Measurements from ENCODE around the gene DCP1B.

DNA sequence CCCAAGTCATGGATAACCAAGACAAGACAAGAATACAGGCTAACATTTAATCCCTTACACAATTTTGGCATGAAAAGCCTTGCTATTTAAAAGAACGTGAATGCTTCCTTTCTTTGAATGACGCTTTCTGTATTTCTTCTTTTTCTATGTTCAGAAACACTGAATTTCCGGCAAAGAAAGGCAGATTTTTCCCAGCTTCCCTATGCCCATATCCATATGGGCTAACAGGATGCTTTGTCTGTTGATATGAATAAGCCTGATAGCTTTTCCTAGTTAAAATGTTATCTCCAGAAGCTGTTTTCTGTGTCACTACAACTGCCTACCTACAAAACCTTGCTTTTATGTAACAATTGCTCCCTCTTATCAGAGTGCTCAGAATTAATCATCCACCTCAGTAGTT, 47.5 kb downstream of the DCP1B start:
- TF ChIP-seq EZH2phosphoT487 (IDR thresholded peaks at IDR 0.05; ENCODE audit: low read depth, severe bottlenecking, unreplicated experiment) (no peak), EZH2 (IDR thresholded peaks at IDR 0.05; ENCODE audit: borderline replicate concordance) (no peak)
- TF ChIP-seq, protein P1, sequence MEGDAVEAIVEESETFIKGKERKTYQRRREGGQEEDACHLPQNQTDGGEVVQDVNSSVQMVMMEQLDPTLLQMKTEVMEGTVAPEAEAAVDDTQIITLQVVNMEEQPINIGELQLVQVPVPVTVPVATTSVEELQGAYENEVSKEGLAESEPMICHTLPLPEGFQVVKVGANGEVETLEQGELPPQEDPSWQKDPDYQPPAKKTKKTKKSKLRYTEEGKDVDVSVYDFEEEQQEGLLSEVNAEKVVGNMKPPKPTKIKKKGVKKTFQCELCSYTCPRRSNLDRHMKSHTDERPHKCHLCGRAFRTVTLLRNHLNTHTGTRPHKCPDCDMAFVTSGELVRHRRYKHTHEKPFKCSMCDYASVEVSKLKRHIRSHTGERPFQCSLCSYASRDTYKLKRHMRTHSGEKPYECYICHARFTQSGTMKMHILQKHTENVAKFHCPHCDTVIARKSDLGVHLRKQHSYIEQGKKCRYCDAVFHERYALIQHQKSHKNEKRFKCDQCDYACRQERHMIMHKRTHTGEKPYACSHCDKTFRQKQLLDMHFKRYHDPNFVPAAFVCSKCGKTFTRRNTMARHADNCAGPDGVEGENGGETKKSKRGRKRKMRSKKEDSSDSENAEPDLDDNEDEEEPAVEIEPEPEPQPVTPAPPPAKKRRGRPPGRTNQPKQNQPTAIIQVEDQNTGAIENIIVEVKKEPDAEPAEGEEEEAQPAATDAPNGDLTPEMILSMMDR (IDR thresholded peaks at IDR 0.05; ENCODE audit: poor library complexity): no peak

Data from hepatocyte (in vitro differentiated cells).